ENCODE measurements around the gene INIP. TPM values are rescaled to one million over a fixed set of nuclear protein-coding genes. Genes with fewer than 3 reads are reported as not detected.
A peak's percentile ranks its signal among the peaks of the same experiment; 100 is the strongest.

Gene INIP
- total and polyA plus RNA-seq, 9 of the 15 experiments (the other 6 are each of a cell fraction or from before 2014, with no cell fraction given): 11.9 to 87.9 (median 37.3) TPM

- TF ChIP-seq CHCHD3 (CRISPR knock-in tag; IDR thresholded peaks at IDR 0.05): no peak
- no peak for TF ChIP-seq NR2C1 (IDR thresholded peaks at IDR 0.05)
- TF ChIP-seq NR2C1 (tag; IDR thresholded peaks at IDR 0.05): 0 out of 2 replicates have a peak, but pooled peaks have one; percentile 34
- TF ChIP-seq CHD2 (IDR thresholded peaks at IDR 0.05; ENCODE audit: low read depth, low read length): no peak
- no peak for TF ChIP-seq ZNF644 (tag; IDR thresholded peaks at IDR 0.05; ENCODE audit: low read depth)
- TF ChIP-seq PHF8 (IDR thresholded peaks at IDR 0.05; ENCODE audit: borderline replicate concordance, low read length): peak; percentile 98
- TF ChIP-seq BRF1 (IDR thresholded peaks at IDR 0.05; ENCODE audit: borderline replicate concordance, extremely low read depth, insufficient read length): no peak
- TF ChIP-seq KDM1A (IDR thresholded peaks at IDR 0.05): no peak
- no peak for TF ChIP-seq KLF6 (CRISPR knock-in tag; IDR thresholded peaks at IDR 0.05; ENCODE audit: borderline replicate concordance)
- 0 out of 2 replicates have a peak, but pooled peaks have one; percentile 31 for TF ChIP-seq DIDO1 (tag; IDR thresholded peaks at IDR 0.05; ENCODE audit: low read depth)
- no peak for TF ChIP-seq ZKSCAN1 (IDR thresholded peaks at IDR 0.05; ENCODE audit: low read depth, low read length)
- TF ChIP-seq POLR2G (IDR thresholded peaks at IDR 0.05; ENCODE audit: low read depth, low read length): peak; percentile 94
- no peak for TF ChIP-seq PCBP2 (IDR thresholded peaks at IDR 0.05; ENCODE audit: low read depth, low read length, poor library complexity, severe bottlenecking)
- TF ChIP-seq SREBF1 (IDR thresholded peaks at IDR 0.05; ENCODE audit: borderline replicate concordance, low read depth, low read length): no peak
- TF ChIP-seq STAT5A (IDR thresholded peaks at IDR 0.05; ENCODE audit: borderline replicate concordance, low read length): no peak; the same call in 1 of the 2 replicates
- no peak for TF ChIP-seq ZFP1 (CRISPR knock-in tag; IDR thresholded peaks at IDR 0.05)
- TF ChIP-seq ZNF699 (CRISPR knock-in tag; IDR thresholded peaks at IDR 0.05; ENCODE audit: insufficient replicate concordance): no peak
- TF ChIP-seq ETV1 (tag; conservative IDR thresholded peaks at IDR 0.05; ENCODE audit: low read depth): peak; percentile 88
- TF ChIP-seq NFATC3 (IDR thresholded peaks at IDR 0.05): no peak
- TF ChIP-seq NONO (IDR thresholded peaks at IDR 0.05; ENCODE audit: low read depth in 2 of 2, low read length in 1 of 2): no peak
- 0 out of 2 replicates have a peak, but pooled peaks have one; percentile 53 for TF ChIP-seq ZBED1 (IDR thresholded peaks at IDR 0.05)
- TF ChIP-seq ZNF140 (CRISPR knock-in tag; IDR thresholded peaks at IDR 0.05): no peak
- peak; percentile 89 for TF ChIP-seq L3MBTL2 (IDR thresholded peaks at IDR 0.05)
- peak; percentile 95 for TF ChIP-seq SUPT5H (IDR thresholded peaks at IDR 0.05)
- no peak for TF ChIP-seq HNRNPH1 (optimal IDR thresholded peaks at IDR 0.05; ENCODE audit: low read depth, low read length)
- no peak; the same call in 1 of the 2 replicates for TF ChIP-seq XRCC5 (IDR thresholded peaks at IDR 0.05; ENCODE audit: low read depth, low read length)
- TF ChIP-seq U2AF1 (optimal IDR thresholded peaks at IDR 0.05; ENCODE audit: low read depth, low read length): no peak
- TF ChIP-seq TAF15 (IDR thresholded peaks at IDR 0.05; ENCODE audit: low read depth, low read length): no peak
- no peak for TF ChIP-seq RFX7 (CRISPR knock-in tag; IDR thresholded peaks at IDR 0.05)
- peak in 1 of 2 experiments; percentile 35; a peak in 1 of 4 replicates for TF ChIP-seq UBTF (IDR thresholded peaks at IDR 0.05; ENCODE audit: borderline replicate concordance in 1 of 2, low read depth in 2 of 2, low read length in 2 of 2)
These were observed 32.3 kb upstream of the INIP start, which contains the start of gene SNX30 (continued) for GRCh38 chr9:112750016-112750763.
